Measurements from ENCODE around the gene TSPAN4. TPM values are rescaled to one million over a fixed set of nuclear protein-coding genes. Genes with fewer than 3 reads are reported as not detected.

The TSPAN4 gene
- total RNA-seq, 1 experiment from 2014 or later: 26.9 TPM

GRCh38 chr11:825366-826226 lies 17.1 kb upstream of the TSPAN4 start:
- H3K27me3 ChIP-seq: no peaks in the 10 kb centered on the region
- no peak overlapping the region for H3K4me3 ChIP-seq
- no peaks in the 10 kb centered on the region for H3K9me3 ChIP-seq (replicated peaks)
- no peak for DNase-seq
- peaks cover 34% of the 10 kb centered on the region for H3K4me1 ChIP-seq
- no peaks in the 10 kb centered on the region; the same call in 1 of the 2 replicates for H3K36me3 ChIP-seq
- H3K27ac ChIP-seq: no peak overlapping the region

DNA sequence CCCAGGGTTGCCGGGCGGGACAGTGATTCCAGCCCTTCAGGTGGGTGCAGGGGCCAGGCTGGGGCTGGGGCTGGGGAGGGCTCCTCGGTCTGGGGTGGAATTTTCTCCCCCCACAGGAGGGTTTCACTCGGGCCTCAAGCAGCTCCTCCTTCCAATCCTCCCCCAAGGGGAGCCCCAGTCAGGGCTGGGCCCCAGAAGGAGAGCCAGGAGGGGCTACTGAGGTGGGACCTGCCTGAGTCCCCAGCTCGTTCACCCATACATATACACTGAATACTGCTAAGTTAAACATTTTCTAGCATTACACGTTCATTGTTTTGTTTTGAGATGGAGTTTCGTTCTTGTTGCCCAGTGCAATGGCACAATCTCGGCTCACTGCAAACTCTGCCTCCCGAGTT lies 16.4 kb upstream of the TSPAN4 start:
- H3K27ac ChIP-seq: no peak overlapping the region
- H3K27me3 ChIP-seq: no peaks in the 10 kb centered on the region
- H3K9me3 ChIP-seq (replicated peaks): no peaks in the 10 kb centered on the region
- no peaks in the 10 kb centered on the region; the same call in 1 of the 2 replicates for H3K36me3 ChIP-seq
- H3K4me3 ChIP-seq: no peak overlapping the region
- no peak for DNase-seq
- H3K4me1 ChIP-seq: peaks cover 34% of the 10 kb centered on the region

- no peak for DNase-seq
- H3K36me3 ChIP-seq: no peaks in the 10 kb centered on the region; the same call in 1 of the 2 replicates
- H3K4me1 ChIP-seq: peaks cover 33% of the 10 kb centered on the region
- H3K9me3 ChIP-seq (replicated peaks): no peaks in the 10 kb centered on the region
- H3K4me3 ChIP-seq: peak overlapping the region; percentile 54
- H3K27ac ChIP-seq: no peak overlapping the region
- no peaks in the 10 kb centered on the region for H3K27me3 ChIP-seq
Measured at GRCh38 chr11:826836-827145, 15.9 kb upstream of the TSPAN4 start.

DNA sequence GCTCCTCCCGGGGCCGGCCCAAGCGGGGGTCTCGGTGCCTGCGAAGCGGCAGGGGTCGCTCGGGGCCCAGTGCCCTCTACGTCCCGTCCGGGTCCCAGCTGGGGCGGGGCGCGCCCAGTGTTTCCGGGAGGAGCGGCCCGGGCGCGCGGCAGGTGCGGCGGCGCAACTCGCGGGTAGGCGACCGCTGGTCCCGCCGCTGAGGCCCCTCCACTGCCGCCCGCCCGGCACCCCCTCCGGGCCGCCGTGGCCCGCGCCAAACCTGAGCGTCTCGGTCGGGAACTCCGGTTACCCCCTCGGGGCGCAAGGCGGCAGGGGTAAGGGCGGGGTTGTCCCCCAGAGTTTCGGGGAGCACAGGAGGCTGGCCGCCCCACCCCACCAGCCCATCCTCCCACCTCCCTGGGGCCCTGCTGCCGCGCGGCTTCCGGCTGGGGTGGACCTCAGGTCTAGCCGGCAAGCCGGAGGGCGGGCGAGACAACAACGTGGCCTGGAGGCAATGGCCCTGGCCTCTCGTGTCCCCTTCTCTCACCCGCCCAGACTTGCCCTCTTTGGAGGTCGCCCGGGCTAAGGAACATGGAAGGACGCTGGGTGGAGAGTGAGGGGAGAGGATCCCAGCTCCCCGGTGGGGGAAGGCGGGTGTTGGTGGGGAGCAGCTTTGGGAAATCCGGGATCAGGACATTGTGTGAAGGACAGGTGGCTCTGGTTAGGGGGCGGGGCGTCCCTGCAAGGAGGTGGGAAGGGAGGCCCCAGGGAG lies 15.3 kb upstream of the TSPAN4 start:
- peak in 1 of 2 experiments; percentile 83 for DNase-seq
- H3K4me3 ChIP-seq: peak overlapping the region; percentile 54
- H3K9me3 ChIP-seq (replicated peaks): no peaks in the 10 kb centered on the region
- H3K4me1 ChIP-seq: peaks cover 38% of the 10 kb centered on the region
- H3K27me3 ChIP-seq: no peaks in the 10 kb centered on the region
- H3K27ac ChIP-seq: peak overlapping the region; percentile 58
- H3K36me3 ChIP-seq: no peaks in the 10 kb centered on the region; the same call in 1 of the 2 replicates

DNA sequence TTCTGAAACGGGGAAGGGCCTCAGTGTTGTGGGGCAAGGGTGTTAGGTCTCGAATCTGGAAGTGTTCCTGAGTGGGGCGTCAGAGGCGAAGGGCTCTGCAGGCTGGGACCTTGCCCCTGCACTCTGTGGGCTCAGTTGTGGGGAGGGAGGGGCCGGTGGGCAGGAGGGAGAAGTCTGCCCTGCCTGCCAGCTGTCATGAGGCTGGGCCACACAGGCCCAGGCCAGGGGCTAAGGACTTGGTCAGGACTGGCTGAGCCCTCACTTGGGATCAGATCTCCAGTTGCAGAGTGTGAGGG lies 14.8 kb upstream of the TSPAN4 start, which contains the start of gene CRACR2B:
Gene CRACR2B, plus strand, starts transcription at position 23 of the 296 bp plus-strand sequence. CDS start 689 bp downstream, outside the sequence.
- DNase-seq: peak in 1 of 2 experiments; percentile 75
- no peaks in the 10 kb centered on the region; the same call in 1 of the 2 replicates for H3K36me3 ChIP-seq
- peak within 1 kb of the TSS; percentile 54 for H3K4me3 ChIP-seq
- peaks cover 39% of the 10 kb centered on the region for H3K4me1 ChIP-seq
- no peaks in the 10 kb centered on the region for H3K9me3 ChIP-seq (replicated peaks)
- H3K27ac ChIP-seq: peak within 1 kb of the TSS; percentile 58
- H3K27me3 ChIP-seq: no peaks in the 10 kb centered on the region

DNA sequence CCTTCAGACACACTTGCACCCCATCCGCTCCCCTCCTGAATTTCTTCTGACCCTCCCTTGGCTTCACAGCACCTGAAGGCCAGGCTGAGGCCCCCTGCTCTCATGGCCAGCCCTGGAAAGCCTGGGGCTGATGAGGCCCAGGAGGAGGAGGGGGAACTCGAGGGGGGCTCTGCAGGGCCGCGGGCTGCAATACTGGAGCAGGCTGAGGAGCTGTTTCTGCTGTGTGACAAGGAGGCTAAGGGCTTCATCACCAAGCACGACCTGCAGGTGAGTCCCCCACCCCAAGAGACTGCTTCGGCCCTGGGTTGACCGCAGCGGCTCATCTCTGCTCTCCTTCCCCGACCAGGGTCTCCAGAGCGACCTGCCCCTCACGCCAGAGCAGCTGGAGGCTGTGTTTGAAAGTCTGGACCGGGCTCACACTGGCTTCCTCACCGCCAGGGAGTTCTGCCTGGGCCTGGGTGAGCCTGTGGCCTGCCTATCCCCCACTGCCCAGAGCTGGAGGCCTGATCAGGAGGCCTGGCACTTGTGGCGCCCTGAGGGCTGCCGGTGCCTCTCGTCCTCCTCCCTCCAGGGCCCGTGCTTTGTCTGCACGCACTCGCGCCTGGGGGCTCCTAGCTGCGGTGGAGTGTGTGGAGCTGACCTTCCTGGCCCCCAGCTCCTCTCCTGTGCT lies 14.0 kb upstream of the TSPAN4 start:
- no peak overlapping the region for H3K27ac ChIP-seq
- H3K4me1 ChIP-seq: peaks cover 39% of the 10 kb centered on the region
- H3K27me3 ChIP-seq: no peaks in the 10 kb centered on the region
- no peaks in the 10 kb centered on the region; the same call in 1 of the 2 replicates for H3K36me3 ChIP-seq
- H3K4me3 ChIP-seq: no peak overlapping the region
- no peak for DNase-seq
- no peaks in the 10 kb centered on the region for H3K9me3 ChIP-seq (replicated peaks)

- Histone ChIP-seq H3K27ac (no peak overlapping the region), H3K4me3 (no peak overlapping the region), H3K27me3 (no peaks in the 10 kb centered on the region), H3K4me1 (peaks cover 43% of the 10 kb centered on the region), H3K9me3 (replicated peaks) (no peaks in the 10 kb centered on the region), H3K36me3 (no peaks in the 10 kb centered on the region; the same call in 1 of the 2 replicates)
- no peak for DNase-seq
Measured at GRCh38 chr11:829176-829846, 13.3 kb upstream of the TSPAN4 start.

DNA sequence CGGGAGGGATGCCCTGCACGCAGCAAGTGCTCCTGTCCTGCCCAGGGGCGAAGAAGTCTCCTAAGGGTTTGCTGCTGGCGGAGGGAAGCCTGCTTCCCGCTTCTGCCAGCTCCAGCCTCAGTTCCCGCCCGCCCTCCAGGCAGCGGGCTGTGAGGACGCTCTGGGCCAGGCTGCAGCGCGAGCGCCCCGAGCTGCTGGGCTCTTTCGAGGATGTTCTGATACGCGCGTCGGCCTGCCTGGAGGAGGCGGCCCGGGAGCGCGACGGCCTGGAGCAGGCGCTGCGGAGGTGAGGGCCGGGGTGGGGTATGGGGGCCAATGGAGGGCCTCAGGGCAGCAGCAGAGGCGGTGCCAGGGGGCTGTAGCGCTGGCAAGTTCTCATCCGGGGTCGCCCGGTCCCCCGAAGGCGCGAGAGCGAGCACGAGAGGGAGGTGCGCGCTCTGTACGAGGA lies 12.8 kb upstream of the TSPAN4 start:
- no peak overlapping the region for H3K4me3 ChIP-seq
- no peaks in the 10 kb centered on the region for H3K9me3 ChIP-seq (replicated peaks)
- no peak overlapping the region for H3K27ac ChIP-seq
- no peaks in the 10 kb centered on the region for H3K27me3 ChIP-seq
- H3K36me3 ChIP-seq: no peaks in the 10 kb centered on the region; the same call in 1 of the 2 replicates
- peaks cover 43% of the 10 kb centered on the region for H3K4me1 ChIP-seq
- DNase-seq: no peak

GRCh38 chr11:830295-831117 lies 12.1 kb upstream of the TSPAN4 start:
- peak overlapping the region; percentile 86; the same call in 1 of the 2 replicates for H3K4me3 ChIP-seq
- H3K27me3 ChIP-seq: no peaks in the 10 kb centered on the region
- H3K9me3 ChIP-seq (replicated peaks): no peaks in the 10 kb centered on the region
- H3K36me3 ChIP-seq: no peaks in the 10 kb centered on the region
- no peak overlapping the region; the same call in 1 of the 2 replicates for H3K27ac ChIP-seq
- H3K4me1 ChIP-seq: peaks cover 40% of the 10 kb centered on the region
- peak; percentile 49 to 55 for DNase-seq

DNA sequence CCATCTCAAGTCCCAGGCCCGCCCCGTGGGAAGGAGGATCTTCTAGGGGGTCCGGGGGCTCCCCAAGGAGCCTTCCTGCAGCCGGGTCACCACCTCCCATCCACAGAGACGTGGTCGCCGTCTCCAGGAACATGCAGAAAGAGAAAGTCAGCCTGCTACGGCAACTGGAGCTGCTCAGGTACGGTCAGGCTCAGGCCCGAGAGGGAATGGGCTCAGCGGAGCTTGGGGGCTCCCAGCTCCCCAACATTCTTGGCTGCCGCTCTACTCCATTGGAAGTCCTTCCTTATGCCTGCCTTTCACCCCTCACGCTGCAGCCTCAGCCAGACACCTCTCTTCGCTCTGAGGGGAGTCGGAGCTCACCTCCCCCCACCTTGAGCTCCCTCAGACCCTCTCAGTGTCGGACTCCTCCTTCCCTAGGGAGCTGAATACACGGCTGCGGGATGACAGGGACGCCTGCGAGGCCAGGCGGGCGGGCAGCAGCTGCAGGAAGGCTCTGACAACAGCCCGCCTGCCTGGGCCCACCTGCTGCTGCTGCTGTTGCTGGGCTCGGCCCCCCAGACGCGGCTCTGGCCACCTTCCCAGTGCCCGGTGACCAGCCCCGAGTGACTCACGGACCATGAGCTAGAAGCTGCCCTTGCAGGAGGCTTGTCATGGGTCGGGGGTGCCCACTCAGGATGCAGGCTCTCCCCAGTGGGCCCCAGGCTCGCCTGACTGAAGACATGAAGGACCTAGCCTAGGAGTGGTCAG lies 11.4 kb upstream of the TSPAN4 start:
- Histone ChIP-seq H3K27ac (peak overlapping the region; percentile 45; the same call in 1 of the 2 replicates), H3K27me3 (no peaks in the 10 kb centered on the region), H3K36me3 (peaks cover 6% of the 10 kb centered on the region; the same call in 1 of the 2 replicates), H3K4me1 (peaks cover 40% of the 10 kb centered on the region), H3K9me3 (replicated peaks) (no peaks in the 10 kb centered on the region), H3K4me3 (peak overlapping the region; percentile 86)
- peak; percentile 84 to 87 for DNase-seq

DNA sequence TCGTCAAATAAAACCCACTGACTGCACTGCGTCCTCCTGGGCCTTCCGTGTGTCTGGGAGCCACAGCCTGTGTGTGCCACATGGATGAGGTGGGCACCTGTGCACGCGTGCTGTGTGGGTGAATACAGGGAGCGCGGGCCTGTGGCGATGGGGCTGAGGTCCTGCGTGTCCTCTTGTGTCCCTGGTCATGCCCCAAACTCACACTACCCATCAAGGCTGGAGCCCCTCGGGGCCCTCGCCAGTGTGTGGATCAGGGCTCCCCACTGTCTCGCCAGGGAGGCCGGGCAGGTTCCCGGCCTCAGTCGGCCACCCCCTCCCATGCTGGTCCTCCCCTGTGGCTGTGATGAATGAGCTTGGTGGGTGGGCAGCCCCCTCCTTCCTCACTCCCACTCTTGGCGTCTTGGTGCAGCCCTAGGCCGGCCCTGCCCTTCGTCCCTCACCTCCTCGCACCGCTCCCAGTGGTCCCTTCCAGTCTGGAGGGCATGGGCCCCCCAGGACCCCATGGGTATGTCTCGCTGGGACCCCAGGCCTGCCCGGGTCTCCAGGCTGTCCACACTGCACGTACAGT lies 10.6 kb upstream of the TSPAN4 start:
- Histone ChIP-seq H3K27me3 (no peaks in the 10 kb centered on the region), H3K36me3 (peaks cover 12% of the 10 kb centered on the region), H3K4me3 (peak overlapping the region; percentile 86), H3K9me3 (replicated peaks) (no peaks in the 10 kb centered on the region), H3K27ac (peak overlapping the region; percentile 45), H3K4me1 (peaks cover 38% of the 10 kb centered on the region)
- DNase-seq: no peak

GRCh38 chr11:832529-833113 lies 10.0 kb upstream of the TSPAN4 start, which contains the start of gene CD151:
CD151 (plus strand) TSS chr11:832952; CDS start chr11:836070, 3,118 bp downstream.
- H3K4me3 ChIP-seq: peak within 1 kb of the TSS; percentile 86
- DNase-seq: peak in 1 of 2 experiments; percentile 76
- H3K27me3 ChIP-seq: no peaks in the 10 kb centered on the region
- H3K9me3 ChIP-seq (replicated peaks): no peaks in the 10 kb centered on the region
- peaks cover 18% of the 10 kb centered on the region for H3K36me3 ChIP-seq
- peaks cover 35% of the 10 kb centered on the region for H3K4me1 ChIP-seq
- peak within 1 kb of the TSS; percentile 82 for H3K27ac ChIP-seq

Data from SJCRH30 (cell line).